ENCODE results near the gene PRR29. TPM values are rescaled to one million over a fixed set of nuclear protein-coding genes. Genes with fewer than 3 reads are reported as not detected.

PRR29 gene
- polyA plus RNA-seq, 1 experiment: 0.15 TPM

- Histone ChIP-seq H3K4me3 (ENCODE audit: low read depth, low read length) (no peak overlapping the region), H3K27ac (ENCODE audit: low read depth, low read length) (no peak overlapping the region), H3K9me3 (ENCODE audit: control insufficient read depth, insufficient read depth, low read length) (peaks cover 12% of the 10 kb centered on the region), H3K27me3 (ENCODE audit: control insufficient read depth, insufficient read depth, low read length) (peaks cover 4% of the 10 kb centered on the region)
- CTCF ChIA-PET: interaction anchor here (0.6 to 3.0 kb wide), 4 partner anchors 39 to 149 kb away, joined by 4 to 13 read pairs (median 6); partner anchors contain the start of gene GH1
- no peak for TF ChIP-seq CTCF (IDR thresholded peaks at IDR 0.05; ENCODE audit: low read depth, low read length)
- POLR2A ChIA-PET: interaction anchor here (0.6 to 1.1 kb wide), 2 partner anchors 25 to 160 kb away, joined by 3 to 4 read pairs; no protein-coding TSS in a partner anchor
- DNase-seq (ENCODE audit: low read depth, low spot score): no peak
Measured at GRCh38 chr17:63985387-63986140, 12.6 kb upstream of the PRR29 start.

GRCh38 chr17:63986821-63987220, 11.3 kb upstream of the PRR29 start:
- ChIA-PET CTCF (interaction anchor here (0.7 to 3.0 kb wide), 5 partner anchors 7 to 192 kb away, joined by 3 to 13 read pairs (median 5); partner anchors contain the start of gene GH1), POLR2A (no interaction called here)
- Histone ChIP-seq H3K27me3 (ENCODE audit: control insufficient read depth, insufficient read depth, low read length) (peaks cover 9% of the 10 kb centered on the region), H3K27ac (ENCODE audit: low read depth, low read length) (no peak overlapping the region), H3K9me3 (ENCODE audit: control insufficient read depth, insufficient read depth, low read length) (peaks cover 12% of the 10 kb centered on the region), H3K4me3 (ENCODE audit: low read depth, low read length) (no peak overlapping the region)
- no peak for DNase-seq (ENCODE audit: low read depth, low spot score)
- no peak for TF ChIP-seq CTCF (IDR thresholded peaks at IDR 0.05; ENCODE audit: low read depth, low read length)

- Histone ChIP-seq H3K27ac (ENCODE audit: low read depth, low read length) (no peak overlapping the region), H3K27me3 (ENCODE audit: control insufficient read depth, insufficient read depth, low read length) (peaks cover 14% of the 10 kb centered on the region), H3K9me3 (ENCODE audit: control insufficient read depth, insufficient read depth, low read length) (peaks cover 7% of the 10 kb centered on the region; the same call in 1 of the 2 replicates), H3K4me3 (ENCODE audit: low read depth, low read length) (no peak overlapping the region)
- no peak for DNase-seq (ENCODE audit: low read depth, low spot score)
- ChIA-PET POLR2A (no interaction called here), CTCF (interaction anchor here (0.7 to 3.0 kb wide), 4 partner anchors 8 to 191 kb away, joined by 3 to 13 read pairs (median 4); partner anchors contain the start of gene GH1)
- no peak for TF ChIP-seq CTCF (IDR thresholded peaks at IDR 0.05; ENCODE audit: low read depth, low read length)
Measured at GRCh38 chr17:63987221-63988126, 10.7 kb upstream of the PRR29 start.

- ChIA-PET POLR2A (no interaction called here), CTCF (interaction anchor here (1.6 to 3.0 kb wide), 2 partner anchors 8 to 69 kb away, joined by 3 to 13 read pairs; partner anchors contain the start of gene GH1)
- peaks cover 1% of the 10 kb centered on the region; the same call in 1 of the 2 replicates for H3K9me3 ChIP-seq (ENCODE audit: control insufficient read depth, insufficient read depth, low read length)
- no peak overlapping the region for H3K27ac ChIP-seq (ENCODE audit: low read depth, low read length)
- H3K27me3 ChIP-seq (ENCODE audit: control insufficient read depth, insufficient read depth, low read length): peaks cover 17% of the 10 kb centered on the region
- no peak for TF ChIP-seq CTCF (IDR thresholded peaks at IDR 0.05; ENCODE audit: low read depth, low read length)
- no peak for DNase-seq (ENCODE audit: low read depth, low spot score)
- no peak overlapping the region for H3K4me3 ChIP-seq (ENCODE audit: low read depth, low read length)
Measured at GRCh38 chr17:63988127-63988478, 10.0 kb upstream of the PRR29 start.

Measured in AG04450 (cell line).